H1 (cell line): ENCODE data around the gene TRMT44.

Source experiments
- CHD2 ChIP-seq: IDR thresholded peaks from 2 replicates; pipeline ENCODE4 v1.6.1; 2012; ENCODE audit warnings: low read length, improper control_type of control experiment
- CTCF ChIP-seq, 3 experiments: IDR thresholded peaks; 1 replicate in 2 of 3; 2 replicates in 1 of 3; pipeline versions ENCODE4 v1.5.1 to v1.6.1; 2011; ENCODE audit warnings: low read length in 3 of 3, mild to moderate bottlenecking in 3 of 3, inconsistent platforms in 2 of 3, low read depth in 1 of 3, moderate library complexity in 1 of 3; ENCODE audit not compliant: insufficient read depth in 1 of 3; ENCODE audit errors: control extremely low read depth in 1 of 3
- JUN ChIP-seq: IDR thresholded peaks from 2 replicates; pipeline ENCODE4 v1.6.1; 2011; ENCODE audit warnings: low read depth, mild to moderate bottlenecking, improper control_type of control experiment, low read length
- MAFK ChIP-seq: IDR thresholded peaks from 2 replicates; pipeline ENCODE4 v1.6.1; 2012; ENCODE audit warnings: low read depth, mild to moderate bottlenecking, improper control_type of control experiment, low read length
- NANOG ChIP-seq: IDR thresholded peaks from 2 replicates; pipeline ENCODE4 v1.6.1; 2011; ENCODE audit warnings: low read length, low read depth, mild to moderate bottlenecking, inconsistent platforms; ENCODE audit not compliant: insufficient read depth, poor library complexity, severe bottlenecking
- POLR2A ChIP-seq, 2 experiments: IDR thresholded peaks; 1 replicate in 1 of 2; 2 replicates in 1 of 2; pipeline ENCODE4 v1.6.1; 2011; ENCODE audit warnings: low read depth in 2 of 2, low read length in 2 of 2, mild to moderate bottlenecking in 2 of 2; ENCODE audit errors: control extremely low read depth in 1 of 2
- RAD21 ChIP-seq, 2 experiments: IDR thresholded peaks in 1 of 2; conservative IDR thresholded peaks in 1 of 2; 2 replicates each; pipeline ENCODE4 v1.6.1; 2011; ENCODE audit warnings: low read depth in 2 of 2, low read length in 2 of 2, improper control_type of control experiment in 1 of 2, inconsistent platforms in 1 of 2, mild to moderate bottlenecking in 1 of 2, moderate library complexity in 1 of 2
- SRF ChIP-seq: IDR thresholded peaks from 2 replicates; pipeline ENCODE4 v1.6.1; 2011; ENCODE audit warnings: mild to moderate bottlenecking, low read depth, low read length, moderate library complexity
- TEAD4 ChIP-seq: IDR thresholded peaks from 2 replicates; pipeline ENCODE4 v1.6.1; 2012; ENCODE audit warnings: low read depth, low read length, inconsistent platforms, mixed read lengths

GRCh38 chr4:8407756-8408155, 32.8 kb upstream of the TRMT44 start:
- no peak for TF ChIP-seq CTCF (IDR thresholded peaks at IDR 0.05; ENCODE audit: control extremely low read depth in 1 of 3, insufficient read depth in 1 of 3, low read depth in 1 of 3, low read length in 3 of 3)
- TF ChIP-seq TEAD4: no peak
- TF ChIP-seq JUN: no peak
- TF ChIP-seq RAD21 (IDR thresholded peaks at IDR 0.05 in 1 of 2, conservative IDR thresholded peaks at IDR 0.05 in 1 of 2; ENCODE audit: low read depth in 2 of 2, low read length in 2 of 2): no peak
- TF ChIP-seq MAFK: no peak
- TF ChIP-seq SRF: no peak
- TF ChIP-seq NANOG: no peak
- TF ChIP-seq POLR2A (IDR thresholded peaks at IDR 0.05; ENCODE audit: control extremely low read depth in 1 of 2, low read depth in 2 of 2, low read length in 2 of 2): no peak
- TF ChIP-seq CHD2: no peak
